HCT116 (cell line): Measurements from ENCODE around the gene NSMCE1. TPM values are rescaled to one million over a fixed set of nuclear protein-coding genes. Genes with fewer than 3 reads are reported as not detected.

Source experiments
- ATAC-seq: fragments of 200-7000 bp; cut with Tn5 transposase; 2 replicates; pipeline ENCODE4 v1.9.1; 2020; ENCODE audit warnings: mild to moderate bottlenecking, moderate library complexity
- BruUV-seq: library from RNA; stranded (reverse); fragments of 400-500 nt; replicated peaks from 2 replicates; lab custom pipeline; 2021; lab: Mats Ljungman, UMichigan
- CTCF ChIA-PET: fragments of 300-600 bp; sonication (Branson Sonifier 250); formaldehyde crosslinking; loops from one replicate; lab custom pipeline; 2021; ENCODE audit warnings: antibody characterized with exemption; lab: Charles Lee
- POLR2A ChIA-PET: fragments of 300-600, 350-600 bp; sonication (Branson Sonifier 250); formaldehyde crosslinking; loops from one replicate; lab custom pipeline; 2021; ENCODE audit warnings: antibody characterized with exemption; lab: Charles Lee
- RAD21 ChIA-PET, 2 experiments: fragments of 300-600 bp; sonication (Branson Sonifier 250); formaldehyde crosslinking; loops; one replicate each; lab custom pipeline; 2023; ENCODE audit warnings: low total read pairs in 2 of 2; ENCODE audit not compliant: uncharacterized antibody in 2 of 2, unreplicated experiment in 2 of 2, low non-redundant PET in 1 of 2; lab: Charles Lee
- DNase-seq: peaks from one replicate; pipeline ENCODE4 v3.0.0-alpha.2; 2010; ENCODE audit warnings: low read depth, low spot score
- H2AFZ ChIP-seq: fragments of 200-600 bp; shearing (Covaris generic), sonication (generic); 2 replicates; pipeline ENCODE4 v1.6.1; 2017; ENCODE audit warnings: low read depth, mixed run types, mixed read lengths, antibody characterized with exemption, low read length; ENCODE audit not compliant: poor library complexity, severe bottlenecking
- H3K27ac ChIP-seq: 2 replicates; pipeline ENCODE4 v1.5.1; 2012; ENCODE audit warnings: low read depth, low read length
- H3K27me3 ChIP-seq: fragments of 200-600 bp; sonication (generic); 2 replicates; pipeline ENCODE4 v1.6.1; 2016; ENCODE audit warnings: mixed run types, low read length, mixed read lengths; ENCODE audit not compliant: insufficient read depth
- H3K36me3 ChIP-seq, 2 experiments: fragments of 200-500 bp in 1 of 2; fragments of 200-600 bp in 1 of 2; sonication (Bioruptor generic) in 1 of 2; sonication (generic) in 1 of 2; 2 replicates each; pipeline versions ENCODE4 v1.5.1 to v1.6.1; 2014 to 2016; ENCODE audit warnings: low read length in 2 of 2, inconsistent platforms in 1 of 2, mixed read lengths in 1 of 2, mixed run types in 1 of 2; ENCODE audit not compliant: insufficient read depth in 2 of 2, control insufficient read depth in 1 of 2
- H3K4me1 ChIP-seq, 2 experiments: fragments of 200-600 bp in 1 of 2; sonication (generic) in 1 of 2; 2 replicates each; pipeline versions ENCODE4 v1.5.1 to v1.6.1; 2012 to 2017; ENCODE audit warnings: low read length in 2 of 2, inconsistent platforms in 1 of 2, mild to moderate bottlenecking in 1 of 2, mixed read lengths in 1 of 2, mixed run types in 1 of 2, moderate library complexity in 1 of 2; ENCODE audit not compliant: insufficient read depth in 2 of 2, control insufficient read depth in 1 of 2
- H3K4me2 ChIP-seq: fragments of 200-600 bp; sonication (generic); 2 replicates; pipeline ENCODE4 v1.6.1; 2017; ENCODE audit warnings: mixed run types, low read length, mixed read lengths
- H3K4me3 ChIP-seq, 2 experiments: fragments of 200-600 bp in 1 of 2; sonication (generic) in 1 of 2; replicated peaks in 1 of 2; 2 replicates each; pipeline ENCODE4 v1.5.1; 2011 to 2016; ENCODE audit warnings: low read length in 2 of 2, control low read depth in 1 of 2, low read depth in 1 of 2, mild to moderate bottlenecking in 1 of 2, mixed read lengths in 1 of 2, mixed run types in 1 of 2
- H3K79me2 ChIP-seq: fragments of 200-600 bp; sonication (generic); 2 replicates; pipeline ENCODE4 v1.6.1; 2017; ENCODE audit warnings: mild to moderate bottlenecking, mixed run types, low read length, moderate library complexity, mixed read lengths; ENCODE audit not compliant: insufficient read depth
- H3K9ac ChIP-seq: fragments of 200-600 bp; sonication (generic); 2 replicates; pipeline ENCODE4 v1.6.1; 2016; ENCODE audit warnings: low read length, mixed read lengths
- H3K9me2 ChIP-seq: fragments of 200-600 bp; sonication (generic), shearing (Covaris generic); 2 replicates; pipeline ENCODE4 v1.6.1; 2017; ENCODE audit warnings: mixed run types, mild to moderate bottlenecking, moderate library complexity; ENCODE audit not compliant: insufficient read depth
- H3K9me3 ChIP-seq, 2 experiments: fragments of 200-500 bp in 1 of 2; fragments of 200-600 bp in 1 of 2; sonication (Bioruptor generic) in 1 of 2; sonication (generic) in 1 of 2; 2 replicates each; pipeline ENCODE4 v1.6.1; 2014 to 2017; ENCODE audit warnings: low read length in 2 of 2, mixed read lengths in 2 of 2, inconsistent platforms in 1 of 2, low read depth in 1 of 2, mild to moderate bottlenecking in 1 of 2, mixed run types in 1 of 2, moderate library complexity in 1 of 2; ENCODE audit not compliant: control insufficient read depth in 1 of 2, insufficient read depth in 1 of 2
- H4K20me1 ChIP-seq: fragments of 200-600 bp; sonication (generic), shearing (Covaris generic); 2 replicates; pipeline ENCODE4 v1.6.1; 2017; ENCODE audit warnings: mixed run types, mild to moderate bottlenecking, moderate library complexity; ENCODE audit not compliant: insufficient read depth
- CEBPB ChIP-seq: IDR thresholded peaks from 2 replicates; pipeline ENCODE4 v1.6.1; 2012; ENCODE audit warnings: low read depth
- CTCF ChIP-seq, 3 experiments: fragments of 200-600 bp in 1 of 3; sonication (generic) in 1 of 3; IDR thresholded peaks in 2 of 3; conservative IDR thresholded peaks in 1 of 3; 2 replicates each; pipeline ENCODE4 v1.5.1; 2012 to 2017; ENCODE audit warnings: low read depth in 2 of 3, low read length in 2 of 3, antibody characterized with exemption in 1 of 3, borderline replicate concordance in 1 of 3, control low read depth in 1 of 3, mild to moderate bottlenecking in 1 of 3, mixed read lengths in 1 of 3, mixed run types in 1 of 3, moderate library complexity in 1 of 3; ENCODE audit not compliant: insufficient read depth in 1 of 3
- EGR1 ChIP-seq: IDR thresholded peaks from 2 replicates; pipeline ENCODE4 v1.6.1; 2012; ENCODE audit warnings: low read depth
- EZH2phosphoT487 ChIP-seq: fragments of 200-600 bp; IDR thresholded peaks from 2 replicates; pipeline ENCODE4 v1.6.1; 2018; ENCODE audit warnings: antibody characterized with exemption, borderline replicate concordance
- POLR2A ChIP-seq: IDR thresholded peaks from 2 replicates; pipeline ENCODE4 v1.7.0; 2011; ENCODE audit warnings: borderline replicate concordance; ENCODE audit not compliant: insufficient read depth, insufficient read length; ENCODE audit errors: extremely low read depth
- POLR2AphosphoS5 ChIP-seq: IDR thresholded peaks from 2 replicates; pipeline ENCODE4 v1.6.1; 2011; ENCODE audit warnings: mild to moderate bottlenecking, low read depth, low read length, moderate library complexity
- RAD21 ChIP-seq: IDR thresholded peaks from 2 replicates; pipeline ENCODE4 v1.6.1; 2012; ENCODE audit warnings: low read depth, mild to moderate bottlenecking
- SIN3A ChIP-seq: IDR thresholded peaks from 2 replicates; pipeline ENCODE4 v1.6.1; 2012; ENCODE audit warnings: low read depth
- SP1 ChIP-seq: IDR thresholded peaks from 2 replicates; pipeline ENCODE4 v1.6.1; 2012; ENCODE audit warnings: low read depth
- TCF7L2 ChIP-seq: IDR thresholded peaks from 2 replicates; pipeline ENCODE4 v1.7.0; 2011; ENCODE audit warnings: borderline replicate concordance, inconsistent platforms; ENCODE audit not compliant: insufficient read depth, insufficient read length; ENCODE audit errors: extremely low read depth
- YY1 ChIP-seq: IDR thresholded peaks from 2 replicates; pipeline ENCODE4 v1.6.1; 2011; ENCODE audit warnings: low read length, low read depth, moderate library complexity, mild to moderate bottlenecking; ENCODE audit not compliant: insufficient replicate concordance; ENCODE audit errors: extremely low read depth
- ZNF274 ChIP-seq: fragments of 200-500 bp; sonication (Bioruptor generic); IDR thresholded peaks from 2 replicates; pipeline ENCODE4 v1.6.1; 2014; ENCODE audit warnings: mild to moderate bottlenecking, low read depth, low read length, inconsistent platforms
- intact Hi-C: fragments of 100-400 bp; cut with micrococcal nuclease; formaldehyde crosslinking; loops from 2 replicates; pipeline ENCODE4 v1.10.0; 2022
- total RNA-seq: library from RNA; stranded (reverse); gene quantifications from one replicate; pipeline ENCODE4 v1.2.1, GENCODE V29; 2021; ENCODE audit not compliant: unreplicated experiment

NSMCE1 gene
- total RNA-seq, 1 experiment from 2014 or later, result 85.6 TPM

- H3K9me3 ChIP-seq, result no peaks in the 10 kb centered on the region
- POLR2A ChIA-PET, result no interaction called here
Measured at GRCh38 chr16:27231692-27232060, 36.9 kb downstream of the NSMCE1 start.

More at GRCh38 chr16:27231692-27232060, 36.9 kb downstream of the NSMCE1 start:
- intact Hi-C loops, result no loop called here
- H3K79me2 ChIP-seq, result no peaks in the 10 kb centered on the region
- peaks cover 11 to 21% of the 10 kb centered on the region in 2 experiments; a peak in 3 of 4 replicates for H3K4me1 ChIP-seq
- TF ChIP-seq EZH2phosphoT487 (no peak), CTCF (IDR thresholded peaks at IDR 0.05 in 2 of 3, conservative IDR thresholded peaks at IDR 0.05 in 1 of 3; ENCODE audit: borderline replicate concordance in 1 of 3, insufficient read depth in 1 of 3, low read depth in 2 of 3, low read length in 2 of 3) (no peak), EGR1 (no peak), SP1 (no peak), POLR2A (no peak), SIN3A (no peak), ZNF274 (no peak), POLR2AphosphoS5 (no peak), TCF7L2 (no peak), CEBPB (no peak), YY1 (no peak), RAD21 (no peak)
- no peak overlapping the region for H3K27ac ChIP-seq
- H3K27me3 ChIP-seq, result no peaks in the 10 kb centered on the region
- RAD21 ChIA-PET, result no interaction called here
- H3K4me3 ChIP-seq, result no peak overlapping the region
- ATAC-seq (no peak), DNase-seq (no peak)
- peaks cover 0 to 7% of the 10 kb centered on the region in 2 experiments; a peak in 2 of 4 replicates for H3K36me3 ChIP-seq
- CTCF ChIA-PET, result no interaction called here
- no peak overlapping the region for H3K4me2 ChIP-seq
- H2AFZ ChIP-seq, result no peak overlapping the region
- no peak overlapping the region for H3K9ac ChIP-seq
- BruUV-seq, result no TSS peak
- no peaks in the 10 kb centered on the region for H4K20me1 ChIP-seq
- no peaks in the 10 kb centered on the region for H3K9me2 ChIP-seq
